GM21360 (cell line): ENCODE results near the gene NDUFA13.

Experiments
- ATAC-seq: cut with Tn5 transposase; IDR thresholded peaks from one replicate; pipeline ENCODE4 v1.9.1; 2021; ENCODE audit warnings: mild to moderate bottlenecking, moderate library complexity; ENCODE audit not compliant: unreplicated experiment

NDUFA13 gene

GRCh38 chr19:19566306-19566705 is 50.3 kb downstream of the NDUFA13 start:
- ATAC-seq: no peak

- no peak for ATAC-seq
These were observed 51.4 kb downstream of the NDUFA13 start for GRCh38 chr19:19567391-19567790.

- no peak for ATAC-seq
These were observed 53.1 kb downstream of the NDUFA13 start for GRCh38 chr19:19568802-19569756.

GRCh38 chr19:19570571-19570970 is 54.5 kb downstream of the NDUFA13 start:
- no peak for ATAC-seq

GRCh38 chr19:19571071-19571786 is 55.2 kb downstream of the NDUFA13 start:
- no peak for ATAC-seq

GRCh38 chr19:19575411-19575810 is 59.4 kb downstream of the NDUFA13 start:
- no peak for ATAC-seq
